Fibroblast of the aortic adventitia (primary cell): ENCODE measurements around the gene MYBPC1. TPM values are rescaled to one million over a fixed set of nuclear protein-coding genes. Genes with fewer than 3 reads are reported as not detected.

Experiments
- DNase-seq: peaks from one replicate; pipeline ENCODE4 v3.0.0-alpha.2; 2010; ENCODE audit warnings: low read depth
- H3K4me3 ChIP-seq: 2 replicates; pipeline ENCODE4 v1.5.1; 2011; ENCODE audit warnings: low read depth, mild to moderate bottlenecking, control low read depth, low read length, moderate library complexity
- CTCF ChIP-seq: IDR thresholded peaks from 2 replicates; pipeline ENCODE4 v1.5.1; 2011; ENCODE audit warnings: mild to moderate bottlenecking, low read length, control low read depth, inconsistent platforms; ENCODE audit not compliant: insufficient read depth
- total RNA-seq: library from RNA; depleted of rRNA; stranded (reverse); fragments of >200 nt; gene quantifications from 2 replicates; pipeline ENCODE4 v1.2.3, GENCODE V29; 2012; ENCODE audit warnings: low replicate concordance

MYBPC1 gene
- total RNA-seq, 1 donor, result not detected

DNA sequence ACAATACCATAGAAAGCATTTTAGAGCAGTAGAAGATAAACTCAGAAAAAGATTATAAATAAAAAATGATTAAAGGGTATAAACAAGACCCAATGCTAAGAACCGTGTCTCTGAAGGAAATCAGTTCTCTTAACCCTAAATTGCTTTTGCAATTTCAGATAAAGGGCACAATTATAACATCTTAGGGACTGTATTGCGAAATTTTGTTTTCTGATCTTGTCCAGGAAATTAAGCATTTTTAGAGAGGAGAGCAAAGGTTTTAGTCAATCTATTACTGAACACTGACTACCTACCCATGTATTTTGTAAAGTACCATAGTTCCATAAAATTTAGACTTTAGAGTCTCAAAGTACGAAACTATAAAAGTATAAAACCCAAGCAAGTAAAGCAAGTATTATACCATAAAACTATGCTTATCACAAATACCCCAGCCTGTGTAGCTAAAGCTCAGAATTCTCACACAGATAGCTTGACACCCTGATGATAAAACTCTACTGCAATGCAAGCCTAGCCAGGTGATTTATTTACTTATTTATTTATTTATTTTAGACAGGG lies 95.8 kb downstream of the MYBPC1 start:
- H3K4me3 ChIP-seq, result no peak overlapping the region
- no peak for TF ChIP-seq CTCF
- no peak for DNase-seq

- TF ChIP-seq CTCF, result no peak
- DNase-seq, result no peak
- H3K4me3 ChIP-seq, result no peak overlapping the region
These were observed 96.8 kb downstream of the MYBPC1 start for GRCh38 chr12:101691503-101692096.

DNA sequence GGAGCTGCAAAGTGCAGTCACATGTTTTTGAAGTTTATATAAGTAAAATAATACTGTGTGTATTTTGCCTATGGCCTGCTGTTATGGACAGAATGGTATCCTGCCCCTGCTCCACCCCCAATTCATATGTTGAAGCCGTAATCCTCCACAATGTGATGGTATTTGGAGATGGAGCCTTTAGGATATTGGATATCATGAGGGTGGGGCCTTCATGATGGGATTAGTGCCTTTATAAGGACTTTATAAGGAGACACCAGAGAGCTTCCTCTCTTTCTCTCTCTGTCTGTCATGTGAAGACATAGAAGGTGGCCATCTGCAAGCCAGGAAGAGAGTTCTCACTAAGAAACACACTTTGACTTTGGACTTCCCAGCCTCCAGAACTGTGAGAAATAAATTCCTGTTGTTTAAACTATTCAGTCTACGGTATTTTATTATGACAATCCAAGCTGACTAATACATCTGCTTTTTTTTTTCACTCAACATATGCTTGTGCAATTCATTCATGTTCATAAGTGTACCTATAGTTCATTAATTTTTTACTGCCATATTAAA lies 99.6 kb downstream of the MYBPC1 start:
- no peak overlapping the region for H3K4me3 ChIP-seq
- no peak for TF ChIP-seq CTCF
- no peak for DNase-seq

- no peak for TF ChIP-seq CTCF
- no peak for DNase-seq
- no peak overlapping the region for H3K4me3 ChIP-seq
These were observed 100.2 kb downstream of the MYBPC1 start for GRCh38 chr12:101694986-101695385.

GRCh38 chr12:101695706-101696105 lies 100.9 kb downstream of the MYBPC1 start:
- H3K4me3 ChIP-seq, result no peak overlapping the region
- no peak for TF ChIP-seq CTCF
- no peak for DNase-seq

- peak overlapping the region; percentile 93 for H3K4me3 ChIP-seq
- TF ChIP-seq CTCF, result no peak
- peak; percentile 40 for DNase-seq
These were observed 101.8 kb downstream of the MYBPC1 start for GRCh38 chr12:101696251-101697196.
